IMR-90 (cell line): ENCODE results near the gene ASF1A.

Experiments used
- CTCF ChIP-seq: conservative IDR thresholded peaks from 2 replicates; pipeline ENCODE4 v1.5.1; 2012; ENCODE audit warnings: mild to moderate bottlenecking, low read depth, low read length, improper control_type of control experiment
- MAZ ChIP-seq: IDR thresholded peaks from 2 replicates; pipeline ENCODE4 v1.6.1; 2012; ENCODE audit warnings: low read depth, mild to moderate bottlenecking, low read length, improper control_type of control experiment, moderate library complexity, borderline replicate concordance
- MXI1 ChIP-seq: IDR thresholded peaks from 2 replicates; pipeline ENCODE4 v1.6.1; 2012; ENCODE audit warnings: low read depth, mild to moderate bottlenecking, low read length, moderate library complexity, borderline replicate concordance
- POLR2A ChIP-seq: IDR thresholded peaks from 2 replicates; pipeline ENCODE4 v1.6.1; 2012; ENCODE audit warnings: mild to moderate bottlenecking, low read depth, low read length
- RAD21 ChIP-seq: IDR thresholded peaks from 2 replicates; pipeline ENCODE4 v1.6.1; 2012; ENCODE audit warnings: low read length, improper control_type of control experiment
- RCOR1 ChIP-seq: IDR thresholded peaks from 2 replicates; pipeline ENCODE4 v1.6.1; 2012; ENCODE audit warnings: mild to moderate bottlenecking, low read length, improper control_type of control experiment; ENCODE audit not compliant: insufficient replicate concordance
- RFX5 ChIP-seq: IDR thresholded peaks from 2 replicates; pipeline ENCODE4 v1.8.0; 2012; ENCODE audit warnings: low read depth, mild to moderate bottlenecking, low read length, moderate library complexity
- SMC3 ChIP-seq: fragments of 150-350 bp; IDR thresholded peaks from 2 replicates; pipeline ENCODE4 v1.6.1; 2016; ENCODE audit warnings: low read depth, mild to moderate bottlenecking, antibody characterized with exemption, low read length, moderate library complexity
- USF2 ChIP-seq: fragments of 150-350 bp; IDR thresholded peaks from 2 replicates; pipeline ENCODE4 v1.6.1; 2017; ENCODE audit warnings: mild to moderate bottlenecking, antibody characterized with exemption, low read length, low read depth
- TF ChIP-seq, protein P1 (sequence below): fragments of 150-350 bp; IDR thresholded peaks from 2 replicates; pipeline ENCODE4 v1.6.1; 2016; ENCODE audit warnings: low read depth, mild to moderate bottlenecking, low read length, moderate library complexity, borderline replicate concordance

DNA sequence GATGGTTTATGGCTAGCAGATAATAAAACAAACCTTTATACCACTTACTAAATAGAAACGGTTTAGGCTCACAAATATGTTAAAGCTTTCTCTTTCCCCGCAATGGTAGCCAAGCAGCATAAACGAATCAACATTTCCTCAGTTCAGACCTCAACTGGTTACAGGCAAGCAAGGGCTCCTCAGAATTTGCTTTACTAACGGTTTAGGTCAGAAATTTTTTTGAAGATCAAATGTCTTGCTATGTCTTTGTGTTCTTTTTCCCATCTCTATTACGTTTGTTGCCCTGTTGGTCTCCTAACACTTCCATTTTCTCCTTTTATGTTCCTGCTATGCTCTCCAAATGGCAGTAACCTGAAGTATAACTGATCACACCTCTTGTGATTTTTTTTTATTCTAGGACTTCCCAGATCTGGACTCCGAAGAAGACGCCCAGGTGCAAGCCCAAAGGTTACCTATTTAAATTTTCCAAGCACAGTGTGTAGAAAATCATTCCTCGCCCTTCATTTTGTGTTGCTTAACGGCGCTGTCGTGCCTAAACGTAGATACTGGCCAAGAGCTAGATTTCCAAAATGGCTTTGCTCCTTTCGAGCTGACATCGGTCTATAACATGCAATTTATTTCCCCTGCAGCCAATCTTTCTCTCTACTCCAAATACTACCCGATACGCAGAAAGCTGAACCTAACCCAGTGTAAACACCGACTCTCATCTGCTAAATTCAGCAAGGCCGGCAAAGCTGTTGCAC, 717 bp upstream of the ASF1A start:
- TF ChIP-seq POLR2A (no peak), RFX5 (no peak), RCOR1 (no peak), CTCF (no peak), RAD21 (no peak), SMC3 (no peak), USF2 (no peak), MAZ (no peak), MXI1 (no peak)
- TF ChIP-seq, protein P1, sequence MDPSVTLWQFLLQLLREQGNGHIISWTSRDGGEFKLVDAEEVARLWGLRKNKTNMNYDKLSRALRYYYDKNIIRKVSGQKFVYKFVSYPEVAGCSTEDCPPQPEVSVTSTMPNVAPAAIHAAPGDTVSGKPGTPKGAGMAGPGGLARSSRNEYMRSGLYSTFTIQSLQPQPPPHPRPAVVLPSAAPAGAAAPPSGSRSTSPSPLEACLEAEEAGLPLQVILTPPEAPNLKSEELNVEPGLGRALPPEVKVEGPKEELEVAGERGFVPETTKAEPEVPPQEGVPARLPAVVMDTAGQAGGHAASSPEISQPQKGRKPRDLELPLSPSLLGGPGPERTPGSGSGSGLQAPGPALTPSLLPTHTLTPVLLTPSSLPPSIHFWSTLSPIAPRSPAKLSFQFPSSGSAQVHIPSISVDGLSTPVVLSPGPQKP, result no peak
